ENCODE results near the gene ANKH.

Gene ANKH

GRCh38 chr5:14700478-14701436 is 170.8 kb downstream of the ANKH start:
- Histone ChIP-seq H3K27me3 (ENCODE audit: control insufficient read depth, insufficient read depth, low read length) (no peaks in the 10 kb centered on the region), H3K9me3 (ENCODE audit: control insufficient read depth, low read depth, low read length) (no peaks in the 10 kb centered on the region), H3K27ac (ENCODE audit: low read length) (no peak overlapping the region), H3K36me3 (ENCODE audit: control insufficient read depth, low read depth, low read length) (peaks cover 7% of the 10 kb centered on the region), H3K4me3 (ENCODE audit: low read length) (no peak overlapping the region), H3K9ac (ENCODE audit: low read length) (no peak overlapping the region), H3K4me1 (ENCODE audit: control insufficient read depth, low read depth, low read length) (peaks cover 7% of the 10 kb centered on the region)

- H3K4me1 ChIP-seq (ENCODE audit: control insufficient read depth, low read depth, low read length) = peaks cover 11% of the 10 kb centered on the region
- peaks cover 5% of the 10 kb centered on the region for H3K36me3 ChIP-seq (ENCODE audit: control insufficient read depth, low read depth, low read length)
- no peak overlapping the region for H3K27ac ChIP-seq (ENCODE audit: low read length)
- no peaks in the 10 kb centered on the region for H3K9me3 ChIP-seq (ENCODE audit: control insufficient read depth, low read depth, low read length)
- no peak overlapping the region for H3K4me3 ChIP-seq (ENCODE audit: low read length)
- no peaks in the 10 kb centered on the region for H3K27me3 ChIP-seq (ENCODE audit: control insufficient read depth, insufficient read depth, low read length)
- no peak overlapping the region for H3K9ac ChIP-seq (ENCODE audit: low read length)
These were observed 171.7 kb downstream of the ANKH start for GRCh38 chr5:14699807-14700400.

- Histone ChIP-seq H3K27me3 (ENCODE audit: control insufficient read depth, insufficient read depth, low read length) (no peaks in the 10 kb centered on the region), H3K4me1 (ENCODE audit: control insufficient read depth, low read depth, low read length) (peaks cover 11% of the 10 kb centered on the region), H3K9me3 (ENCODE audit: control insufficient read depth, low read depth, low read length) (no peaks in the 10 kb centered on the region), H3K36me3 (ENCODE audit: control insufficient read depth, low read depth, low read length) (peaks cover 5% of the 10 kb centered on the region), H3K4me3 (ENCODE audit: low read length) (no peak overlapping the region), H3K27ac (ENCODE audit: low read length) (no peak overlapping the region), H3K9ac (ENCODE audit: low read length) (no peak overlapping the region)
These were observed 172.4 kb downstream of the ANKH start for GRCh38 chr5:14699159-14699558.

GRCh38 chr5:14698495-14698894 is 173.1 kb downstream of the ANKH start:
- no peak overlapping the region for H3K27ac ChIP-seq (ENCODE audit: low read length)
- H3K9me3 ChIP-seq (ENCODE audit: control insufficient read depth, low read depth, low read length) = no peaks in the 10 kb centered on the region
- H3K4me1 ChIP-seq (ENCODE audit: control insufficient read depth, low read depth, low read length) = peaks cover 11% of the 10 kb centered on the region
- no peak overlapping the region for H3K4me3 ChIP-seq (ENCODE audit: low read length)
- no peak overlapping the region for H3K9ac ChIP-seq (ENCODE audit: low read length)
- H3K36me3 ChIP-seq (ENCODE audit: control insufficient read depth, low read depth, low read length) = peaks cover 5% of the 10 kb centered on the region
- no peaks in the 10 kb centered on the region for H3K27me3 ChIP-seq (ENCODE audit: control insufficient read depth, insufficient read depth, low read length)

- peaks cover 11% of the 10 kb centered on the region for H3K4me1 ChIP-seq (ENCODE audit: control insufficient read depth, low read depth, low read length)
- no peak overlapping the region for H3K9ac ChIP-seq (ENCODE audit: low read length)
- no peaks in the 10 kb centered on the region for H3K27me3 ChIP-seq (ENCODE audit: control insufficient read depth, insufficient read depth, low read length)
- H3K4me3 ChIP-seq (ENCODE audit: low read length) = no peak overlapping the region
- H3K9me3 ChIP-seq (ENCODE audit: control insufficient read depth, low read depth, low read length) = no peaks in the 10 kb centered on the region
- peaks cover 14% of the 10 kb centered on the region for H3K36me3 ChIP-seq (ENCODE audit: control insufficient read depth, low read depth, low read length)
- H3K27ac ChIP-seq (ENCODE audit: low read length) = no peak overlapping the region
These were observed 174.7 kb downstream of the ANKH start for GRCh38 chr5:14696851-14697250.

DNA sequence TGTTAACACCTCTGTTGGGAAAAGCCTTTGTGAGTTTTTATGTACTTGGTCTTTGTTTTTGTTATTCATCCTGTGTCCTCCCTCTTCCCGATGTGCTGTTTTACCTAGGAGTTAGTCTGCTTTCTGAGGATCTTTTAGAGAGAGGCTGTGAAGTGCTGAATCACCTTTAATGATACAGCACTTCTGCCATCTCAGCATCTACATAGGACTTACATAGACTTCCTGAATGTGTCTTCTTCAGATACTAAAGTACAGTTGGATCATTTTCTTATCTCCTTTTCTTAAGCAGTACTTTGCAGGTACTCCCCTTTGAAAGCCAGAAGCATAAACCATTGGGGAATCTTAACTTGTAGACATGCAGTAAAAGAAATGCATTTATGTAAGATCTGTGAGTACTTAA is 175.5 kb downstream of the ANKH start:
- Histone ChIP-seq H3K36me3 (ENCODE audit: control insufficient read depth, low read depth, low read length) (peaks cover 17% of the 10 kb centered on the region), H3K27ac (ENCODE audit: low read length) (no peak overlapping the region), H3K9me3 (ENCODE audit: control insufficient read depth, low read depth, low read length) (no peaks in the 10 kb centered on the region), H3K4me1 (ENCODE audit: control insufficient read depth, low read depth, low read length) (peaks cover 11% of the 10 kb centered on the region), H3K4me3 (ENCODE audit: low read length) (no peak overlapping the region), H3K9ac (ENCODE audit: low read length) (no peak overlapping the region), H3K27me3 (ENCODE audit: control insufficient read depth, insufficient read depth, low read length) (no peaks in the 10 kb centered on the region)

- H3K27ac ChIP-seq (ENCODE audit: low read length) = no peak overlapping the region
- peaks cover 21% of the 10 kb centered on the region for H3K36me3 ChIP-seq (ENCODE audit: control insufficient read depth, low read depth, low read length)
- no peaks in the 10 kb centered on the region for H3K9me3 ChIP-seq (ENCODE audit: control insufficient read depth, low read depth, low read length)
- H3K27me3 ChIP-seq (ENCODE audit: control insufficient read depth, insufficient read depth, low read length) = no peaks in the 10 kb centered on the region
- H3K4me3 ChIP-seq (ENCODE audit: low read length) = no peak overlapping the region
- H3K4me1 ChIP-seq (ENCODE audit: control insufficient read depth, low read depth, low read length) = peaks cover 11% of the 10 kb centered on the region
- no peak overlapping the region for H3K9ac ChIP-seq (ENCODE audit: low read length)
These were observed 176.4 kb downstream of the ANKH start for GRCh38 chr5:14695152-14695551.

DNA sequence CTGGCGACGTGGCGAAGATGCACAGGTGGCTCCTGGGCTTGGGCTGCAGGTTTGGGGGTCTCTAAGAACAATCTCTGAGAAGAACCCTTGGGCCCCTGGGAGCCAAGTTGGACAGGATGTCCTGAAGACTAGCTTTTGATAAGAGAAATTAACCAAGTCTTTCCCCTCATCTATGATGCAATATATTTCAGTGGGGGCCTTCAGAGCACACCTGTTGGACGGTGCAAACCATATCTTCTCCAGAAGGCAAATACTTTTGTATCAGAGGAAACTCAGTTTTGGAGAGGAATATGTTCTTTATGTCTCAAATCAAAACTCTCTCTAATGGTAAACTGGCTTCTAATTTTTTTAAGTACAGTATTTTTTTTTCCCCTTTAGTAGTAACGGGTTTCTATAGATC is 178.5 kb downstream of the ANKH start:
- H3K36me3 ChIP-seq (ENCODE audit: control insufficient read depth, low read depth, low read length) = peaks cover 29% of the 10 kb centered on the region
- H3K27me3 ChIP-seq (ENCODE audit: control insufficient read depth, insufficient read depth, low read length) = no peaks in the 10 kb centered on the region
- peaks cover 11% of the 10 kb centered on the region for H3K4me1 ChIP-seq (ENCODE audit: control insufficient read depth, low read depth, low read length)
- H3K27ac ChIP-seq (ENCODE audit: low read length) = no peak overlapping the region
- H3K9me3 ChIP-seq (ENCODE audit: control insufficient read depth, low read depth, low read length) = no peaks in the 10 kb centered on the region
- no peak overlapping the region for H3K4me3 ChIP-seq (ENCODE audit: low read length)
- H3K9ac ChIP-seq (ENCODE audit: low read length) = no peak overlapping the region

DNA sequence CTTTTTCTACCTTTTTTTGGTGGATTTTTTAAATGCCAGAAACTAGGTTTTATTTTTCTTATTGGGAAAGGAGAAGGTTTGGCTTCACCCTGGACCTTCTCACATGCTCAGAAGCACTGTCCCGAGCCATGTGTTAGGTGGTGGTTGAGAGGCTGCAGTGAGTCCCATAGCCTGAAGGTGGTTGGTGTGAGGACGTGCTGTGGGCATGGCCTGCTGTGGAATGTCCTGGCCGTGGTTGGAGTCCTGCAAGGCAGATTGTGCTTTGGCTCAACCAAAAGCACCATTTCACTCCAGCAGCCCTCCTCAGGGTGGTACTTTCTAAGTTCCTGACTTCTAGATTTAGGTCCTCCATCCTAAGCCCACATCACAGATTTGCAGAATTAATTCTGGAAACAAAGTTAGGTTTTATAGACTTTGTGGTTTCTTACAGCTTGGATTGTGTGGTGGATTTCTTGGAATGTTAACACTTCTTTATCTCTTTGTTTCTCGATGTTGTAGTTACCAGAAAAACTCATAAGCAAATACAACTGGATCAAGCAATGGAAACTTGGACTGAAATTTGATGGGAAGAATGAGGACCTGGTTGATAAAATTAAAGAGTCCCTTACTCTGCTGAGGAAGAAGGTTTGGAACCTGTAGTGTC is 184.4 kb downstream of the ANKH start:
- Histone ChIP-seq H3K9me3 (ENCODE audit: control insufficient read depth, low read depth, low read length) (no peaks in the 10 kb centered on the region), H3K27ac (ENCODE audit: low read length) (no peak overlapping the region), H3K9ac (ENCODE audit: low read length) (no peak overlapping the region), H3K4me1 (ENCODE audit: control insufficient read depth, low read depth, low read length) (no peaks in the 10 kb centered on the region), H3K4me3 (ENCODE audit: low read length) (no peak overlapping the region), H3K27me3 (ENCODE audit: control insufficient read depth, insufficient read depth, low read length) (no peaks in the 10 kb centered on the region), H3K36me3 (ENCODE audit: control insufficient read depth, low read depth, low read length) (peaks cover 39% of the 10 kb centered on the region)

DNA sequence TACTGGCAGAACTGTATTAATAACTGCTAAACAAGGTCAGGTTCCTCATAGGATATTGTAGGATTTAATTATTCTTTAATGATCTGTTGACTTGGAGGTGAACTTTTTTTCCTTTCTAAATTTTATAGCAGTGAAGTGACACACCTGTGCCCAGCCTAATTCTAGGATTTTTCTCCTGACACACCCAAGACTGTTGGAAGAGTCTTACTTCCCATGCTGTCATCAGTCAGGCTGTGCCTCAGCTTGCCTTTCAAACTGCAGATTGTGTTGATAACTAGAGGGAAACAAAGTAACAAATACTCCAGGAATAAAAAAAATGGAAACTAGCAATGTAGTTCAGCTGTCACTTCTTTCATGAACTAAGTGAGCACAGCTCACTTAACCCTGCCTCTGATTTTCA is 185.1 kb downstream of the ANKH start:
- peaks cover 43% of the 10 kb centered on the region for H3K36me3 ChIP-seq (ENCODE audit: control insufficient read depth, low read depth, low read length)
- no peak overlapping the region for H3K4me3 ChIP-seq (ENCODE audit: low read length)
- no peak overlapping the region for H3K9ac ChIP-seq (ENCODE audit: low read length)
- no peaks in the 10 kb centered on the region for H3K4me1 ChIP-seq (ENCODE audit: control insufficient read depth, low read depth, low read length)
- H3K27ac ChIP-seq (ENCODE audit: low read length) = no peak overlapping the region
- no peaks in the 10 kb centered on the region for H3K9me3 ChIP-seq (ENCODE audit: control insufficient read depth, low read depth, low read length)
- no peaks in the 10 kb centered on the region for H3K27me3 ChIP-seq (ENCODE audit: control insufficient read depth, insufficient read depth, low read length)

DNA sequence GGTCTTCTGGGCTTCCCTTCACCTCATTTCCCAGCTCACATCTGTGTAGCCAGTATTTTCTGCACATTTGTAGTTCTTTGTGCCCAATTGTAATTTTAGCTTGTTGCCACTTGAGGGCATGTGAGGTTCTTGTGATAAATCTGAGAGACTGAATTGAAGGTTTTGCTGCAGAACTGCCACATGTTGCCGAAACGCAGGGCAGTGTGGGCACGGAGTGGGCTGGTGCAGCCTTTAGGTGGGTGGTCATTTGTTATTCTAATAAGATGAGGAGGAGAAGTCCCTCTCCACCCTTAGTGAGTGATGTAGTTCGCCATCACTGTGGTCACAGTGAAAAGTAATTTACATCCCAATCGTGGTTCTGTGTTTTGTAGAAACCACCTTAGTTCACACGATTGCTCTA is 185.8 kb downstream of the ANKH start:
- no peak overlapping the region for H3K27ac ChIP-seq (ENCODE audit: low read length)
- no peak overlapping the region for H3K4me3 ChIP-seq (ENCODE audit: low read length)
- H3K27me3 ChIP-seq (ENCODE audit: control insufficient read depth, insufficient read depth, low read length) = no peaks in the 10 kb centered on the region
- no peaks in the 10 kb centered on the region for H3K4me1 ChIP-seq (ENCODE audit: control insufficient read depth, low read depth, low read length)
- no peaks in the 10 kb centered on the region for H3K9me3 ChIP-seq (ENCODE audit: control insufficient read depth, low read depth, low read length)
- no peak overlapping the region for H3K9ac ChIP-seq (ENCODE audit: low read length)
- H3K36me3 ChIP-seq (ENCODE audit: control insufficient read depth, low read depth, low read length) = peaks cover 48% of the 10 kb centered on the region
